WTC11 (cell line): ENCODE data around the gene HES1. TPM values are rescaled to one million over a fixed set of nuclear protein-coding genes. Genes with fewer than 3 reads are reported as not detected.

ENCODE experiments used
- ATAC-seq: fragments of 200-7000 bp; cut with Tn5 transposase; 2 replicates; pipeline ENCODE4 v1.10.0; 2021; ENCODE audit warnings: mild to moderate bottlenecking, moderate library complexity
- CTCF ChIA-PET: fragments of 300-600 bp; sonication (Branson Sonifier 250); formaldehyde crosslinking; loops from one replicate; lab custom pipeline; 2021; ENCODE audit warnings: antibody characterized with exemption; lab: Charles Lee
- POLR2A ChIA-PET: fragments of 350-600 bp; sonication (Branson Sonifier 250); formaldehyde crosslinking; loops from one replicate; lab custom pipeline; 2021; ENCODE audit warnings: antibody characterized with exemption; lab: Charles Lee
- DNase-seq: peaks from one replicate; pipeline ENCODE4 v3.0.0; 2021; ENCODE audit warnings: low spot score
- H3K27ac Mint-ChIP-seq: 2 replicates; pipeline ENCODE4 v1.8.0; 2021; ENCODE audit warnings: mixed read lengths
- H3K27me3 Mint-ChIP-seq: 2 replicates; pipeline ENCODE4 v1.8.0; 2021; ENCODE audit warnings: low read depth, mild to moderate bottlenecking, moderate library complexity, mixed read lengths
- H3K36me3 Mint-ChIP-seq: 2 replicates; pipeline ENCODE4 v1.8.0; 2021; ENCODE audit warnings: mixed read lengths
- H3K4me1 Mint-ChIP-seq: 2 replicates; pipeline ENCODE4 v1.8.0; 2022; ENCODE audit warnings: mixed read lengths
- H3K4me3 Mint-ChIP-seq: 2 replicates; pipeline ENCODE4 v1.8.0; 2021; ENCODE audit warnings: mild to moderate bottlenecking, moderate library complexity, mixed read lengths
- H3K9me3 Mint-ChIP-seq: 2 replicates; pipeline ENCODE4 v1.8.0; 2021; ENCODE audit warnings: mixed read lengths
- AR ChIP-seq: fragments of 250-450 bp; sonication (Bioruptor Pico); IDR thresholded peaks from 2 replicates; pipeline ENCODE4 v1.9.0; 2021; ENCODE audit warnings: mild to moderate bottlenecking
- CBFB ChIP-seq: sonication (generic); formaldehyde crosslinking; IDR thresholded peaks from 2 replicates; pipeline ENCODE4 v1.8.1; 2022; ENCODE audit warnings: mild to moderate bottlenecking, low read depth, missing genetic modification reagents
- CTCF ChIP-seq: fragments of 200-600 bp; IDR thresholded peaks from 2 replicates; pipeline ENCODE4 v1.8.0; 2022; ENCODE audit warnings: antibody characterized with exemption
- EMX1 ChIP-seq: fragments of 250-450 bp; sonication (Bioruptor Pico); IDR thresholded peaks from 2 replicates; pipeline ENCODE4 v1.8.0; 2021; ENCODE audit warnings: mild to moderate bottlenecking
- ESRRA ChIP-seq: sonication (generic); formaldehyde crosslinking; IDR thresholded peaks from 2 replicates; pipeline ENCODE4 v1.8.1; 2022; ENCODE audit warnings: mild to moderate bottlenecking, missing genetic modification reagents, borderline replicate concordance
- FOXJ3 ChIP-seq: sonication (generic); formaldehyde crosslinking; IDR thresholded peaks from 2 replicates; pipeline ENCODE4 v1.9.0; 2021; ENCODE audit warnings: missing genetic modification reagents, mild to moderate bottlenecking, borderline replicate concordance
- HMGA2 ChIP-seq: fragments of 250-450 bp; sonication (Bioruptor Pico); IDR thresholded peaks from 2 replicates; pipeline ENCODE4 v1.4.0; 2021; ENCODE audit warnings: mild to moderate bottlenecking, moderate library complexity
- HMGXB4 ChIP-seq: sonication (generic); formaldehyde crosslinking; IDR thresholded peaks from 2 replicates; pipeline ENCODE4 v1.8.1; 2023; ENCODE audit warnings: mild to moderate bottlenecking, moderate library complexity, missing genetic modification reagents
- IRF1 ChIP-seq: sonication (generic); formaldehyde crosslinking; IDR thresholded peaks from 2 replicates; pipeline ENCODE4 v1.8.0; 2023; ENCODE audit warnings: missing genetic modification reagents
- MAX ChIP-seq: sonication (generic); formaldehyde crosslinking; IDR thresholded peaks from 2 replicates; pipeline ENCODE4 v1.8.0; 2022; ENCODE audit warnings: mild to moderate bottlenecking, missing genetic modification reagents
- NFYB ChIP-seq: sonication (generic); formaldehyde crosslinking; conservative IDR thresholded peaks from 2 replicates; pipeline ENCODE4 v1.8.0; 2022; ENCODE audit warnings: low read depth, missing genetic modification reagents
- NR1H2 ChIP-seq: sonication (generic); formaldehyde crosslinking; IDR thresholded peaks from 2 replicates; pipeline ENCODE4 v1.9.0; 2021; ENCODE audit warnings: mild to moderate bottlenecking, moderate library complexity, missing genetic modification reagents
- NR2C2 ChIP-seq: sonication (generic); formaldehyde crosslinking; IDR thresholded peaks from 2 replicates; pipeline ENCODE4 v1.8.0; 2022; ENCODE audit warnings: mild to moderate bottlenecking, missing genetic modification reagents
- OVOL2 ChIP-seq: fragments of 250-450 bp; sonication (Bioruptor Pico); IDR thresholded peaks from 2 replicates; pipeline ENCODE4 v1.9.0; 2021; ENCODE audit warnings: mild to moderate bottlenecking, borderline replicate concordance
- SP1 ChIP-seq: sonication (generic); formaldehyde crosslinking; conservative IDR thresholded peaks from 2 replicates; pipeline ENCODE4 v1.8.1; 2022; ENCODE audit warnings: missing genetic modification reagents
- TEAD4 ChIP-seq: sonication (generic); formaldehyde crosslinking; IDR thresholded peaks from 2 replicates; pipeline ENCODE4 v1.8.0; 2022; ENCODE audit warnings: mild to moderate bottlenecking, missing genetic modification reagents
- TP53 ChIP-seq: sonication (generic); formaldehyde crosslinking; IDR thresholded peaks from 2 replicates; pipeline ENCODE4 v1.8.1; 2023; ENCODE audit warnings: mild to moderate bottlenecking, missing genetic modification reagents
- ZMAT4 ChIP-seq: fragments of 250-450 bp; sonication (Bioruptor Pico); IDR thresholded peaks from 2 replicates; pipeline ENCODE4 v1.9.0; 2021; ENCODE audit warnings: mild to moderate bottlenecking
- ZNF416 ChIP-seq: fragments of 250-450 bp; sonication (Bioruptor Pico); IDR thresholded peaks from 2 replicates; pipeline ENCODE4 v1.9.0; 2021; ENCODE audit warnings: mild to moderate bottlenecking, inconsistent platforms
- ZNF423 ChIP-seq: fragments of 250-450 bp; sonication (Bioruptor Pico); IDR thresholded peaks from 2 replicates; pipeline ENCODE4 v2.1.2; 2022; ENCODE audit warnings: mild to moderate bottlenecking, moderate library complexity
- ZNF425 ChIP-seq: fragments of 250-450 bp; sonication (Bioruptor Pico); conservative IDR thresholded peaks from 2 replicates; pipeline ENCODE4 v1.9.0; 2021; ENCODE audit warnings: mild to moderate bottlenecking
- ZSCAN18 ChIP-seq: fragments of 250-450 bp; sonication (Bioruptor Pico); IDR thresholded peaks from 2 replicates; pipeline ENCODE4 v2.1.2; 2022; ENCODE audit warnings: mild to moderate bottlenecking, moderate library complexity
- total RNA-seq: library from RNA; stranded (reverse); gene quantifications from 3 replicates; pipeline ENCODE4 v1.2.3, GENCODE V29; 2021

HES1 gene
- total RNA-seq, 1 experiment from 2014 or later = 28.4 TPM

- TF ChIP-seq AR (CRISPR knock-in tag) = no peak
- no peak for TF ChIP-seq TP53 (CRISPR knock-in tag)
- TF ChIP-seq NFYB (CRISPR knock-in tag) = no peak
- no peak for TF ChIP-seq ZNF425 (CRISPR knock-in tag)
- TF ChIP-seq NR1H2 (CRISPR knock-in tag) = no peak
- no peak for TF ChIP-seq NR2C2 (CRISPR knock-in tag)
- TF ChIP-seq, all 79 proteins: peak for 0
These were observed 18.4 kb downstream of the HES1 start (continued) for GRCh38 chr3:194154346-194154745.

- ATAC-seq = no peak
- ChIA-PET CTCF (interaction anchor here (0.7 kb wide), 1 partner anchor 8 kb away, joined by 3 read pairs; no protein-coding TSS in a partner anchor), POLR2A (no interaction called here)
- Mint-ChIP-seq H3K36me3 (peaks cover 10% of the 10 kb centered on the region), H3K27me3 (peaks cover 4% of the 10 kb centered on the region), H3K4me3 (no peak overlapping the region), H3K27ac (no peak overlapping the region), H3K9me3 (peaks cover 18% of the 10 kb centered on the region), H3K4me1 (peaks cover 12% of the 10 kb centered on the region)
- DNase-seq = no peak
- TF ChIP-seq EMX1 (CRISPR knock-in tag) (no peak), TEAD4 (CRISPR knock-in tag) (no peak), HMGA2 (CRISPR knock-in tag) (no peak), ZNF423 (CRISPR knock-in tag) (no peak), MAX (CRISPR knock-in tag) (no peak), HMGXB4 (no peak), CBFB (no peak), NR1H2 (CRISPR knock-in tag) (no peak), ZNF416 (CRISPR knock-in tag) (no peak), OVOL2 (no peak), NR2C2 (CRISPR knock-in tag) (no peak), SP1 (CRISPR knock-in tag) (no peak), ZMAT4 (no peak), IRF1 (CRISPR knock-in tag) (no peak), ZSCAN18 (CRISPR knock-in tag) (no peak), FOXJ3 (CRISPR knock-in tag) (no peak), CTCF (no peak), ESRRA (no peak)
These were observed 20.1 kb downstream of the HES1 start for GRCh38 chr3:194156095-194156494.
